H1 (cell line): ENCODE measurements around the gene TIMM10. TPM values are rescaled to one million over a fixed set of nuclear protein-coding genes. Genes with fewer than 3 reads are reported as not detected.

Source experiments
- CTCF ChIA-PET: fragments of 300-600 bp; sonication (Branson Sonifier 250); formaldehyde crosslinking; loops from one replicate; lab custom pipeline; 2021; ENCODE audit not compliant: partially characterized antibody; lab: Charles Lee
- POLR2A ChIA-PET: fragments of 300-600 bp; sonication (Branson Sonifier 250); formaldehyde crosslinking; loops from one replicate; lab custom pipeline; 2021; ENCODE audit warnings: inconsistent platforms; ENCODE audit not compliant: partially characterized antibody; lab: Charles Lee
- DNase-seq, 2 experiments: peaks; one replicate each; pipeline versions ENCODE4 v3.0.0 to v3.0.0-alpha.2; 2010 to 2022; ENCODE audit warnings: low spot score in 2 of 2, low read depth in 1 of 2, mixed read lengths in 1 of 2
- FAIRE-seq: peaks from 2 replicates; lab custom pipeline; 2011; peaks lifted over from hg19 to GRCh38; lab: Jason Lieb, UNC
- H2AFZ ChIP-seq: 2 replicates; pipeline ENCODE4 v1.8.1; 2012; ENCODE audit warnings: low read length, inconsistent platforms
- H2AK5ac ChIP-seq: 2 replicates; pipeline ENCODE4 v1.6.1; 2013; ENCODE audit warnings: low read depth, low read length
- H2BK120ac ChIP-seq: replicated peaks from 2 replicates; pipeline ENCODE3; 2013; ENCODE audit warnings: low read depth, low read length, inconsistent platforms
- H2BK12ac ChIP-seq: 2 replicates; pipeline ENCODE4 v1.6.1; 2013; ENCODE audit warnings: low read depth, low read length
- H2BK15ac ChIP-seq: 2 replicates; pipeline ENCODE4 v1.6.1; 2013; ENCODE audit warnings: low read length
- H2BK20ac ChIP-seq: 2 replicates; pipeline ENCODE4 v1.6.1; 2013; ENCODE audit warnings: low read length
- H2BK5ac ChIP-seq: 2 replicates; pipeline ENCODE4 v1.6.1; 2013; ENCODE audit warnings: low read depth, low read length
- H3K14ac ChIP-seq: 2 replicates; pipeline ENCODE4 v1.6.1; 2013; ENCODE audit warnings: inconsistent platforms; ENCODE audit not compliant: insufficient read length
- H3K18ac ChIP-seq: 2 replicates; pipeline ENCODE4 v1.6.1; 2013; ENCODE audit warnings: low read length; ENCODE audit errors: extremely low read depth
- H3K23ac ChIP-seq: 2 replicates; pipeline ENCODE4 v1.6.1; 2013; ENCODE audit warnings: inconsistent platforms; ENCODE audit not compliant: insufficient read length
- H3K23me2 ChIP-seq: 2 replicates; pipeline ENCODE4 v1.6.1; 2013; ENCODE audit warnings: low read depth, low read length
- H3K27ac ChIP-seq: 2 replicates; pipeline ENCODE4 v1.6.1; 2011; ENCODE audit warnings: low read depth, low read length, inconsistent platforms
- H3K27me3 ChIP-seq, 4 experiments: replicated peaks in 1 of 4; 1 replicate in 1 of 4; 2 replicates in 3 of 4; pipeline versions ENCODE4 v1.6.1 to v1.8.1; 2011 to 2013; ENCODE audit warnings: low read length in 3 of 4, mild to moderate bottlenecking in 3 of 4, inconsistent platforms in 2 of 4, mixed read lengths in 2 of 4, moderate library complexity in 1 of 4; ENCODE audit not compliant: control insufficient read depth in 3 of 4, insufficient read depth in 3 of 4; ENCODE audit errors: extremely low read depth in 1 of 4
- H3K36me3 ChIP-seq, 4 experiments: 2 replicates each; pipeline versions ENCODE4 v1.6.1 to v1.8.1; 2011 to 2013; ENCODE audit warnings: mild to moderate bottlenecking in 4 of 4, low read length in 3 of 4, moderate library complexity in 2 of 4, control low read depth in 1 of 4, inconsistent platforms in 1 of 4; ENCODE audit not compliant: insufficient read depth in 4 of 4, control insufficient read depth in 2 of 4
- H3K4ac ChIP-seq: replicated peaks from 2 replicates; pipeline ENCODE3; 2013; ENCODE audit warnings: low read length, low read depth, mixed read lengths, inconsistent platforms; ENCODE audit not compliant: insufficient read length
- H3K4me1 ChIP-seq, 4 experiments: replicated peaks in 1 of 4; 1 replicate in 1 of 4; 2 replicates in 3 of 4; pipeline versions ENCODE4 v1.6.1 to v1.8.1; 2011 to 2013; ENCODE audit warnings: low read length in 3 of 4, inconsistent platforms in 2 of 4, mixed read lengths in 1 of 4; ENCODE audit not compliant: insufficient read depth in 4 of 4, control insufficient read depth in 3 of 4
- H3K4me2 ChIP-seq, 2 experiments: 2 replicates each; pipeline versions ENCODE4 v1.6.1 to v1.8.1; 2011 to 2013; ENCODE audit warnings: low read depth in 2 of 2, low read length in 2 of 2, control low read depth in 1 of 2, inconsistent platforms in 1 of 2, mild to moderate bottlenecking in 1 of 2; ENCODE audit not compliant: insufficient read depth in 1 of 2
- H3K4me3 ChIP-seq, 4 experiments: fragments of 200-600, 300-600 bp in 1 of 4; sonication (generic), shearing (Covaris generic), sonication (Bioruptor Twin) in 1 of 4; 2 replicates each; pipeline versions ENCODE4 v1.5.1 to v1.8.1; 2011 to 2016; ENCODE audit warnings: low read length in 4 of 4, low read depth in 3 of 4, control low read depth in 2 of 4, inconsistent platforms in 2 of 4, mild to moderate bottlenecking in 2 of 4, mixed read lengths in 1 of 4, moderate library complexity in 1 of 4; ENCODE audit not compliant: insufficient read depth in 2 of 4; ENCODE audit errors: extremely low read depth in 1 of 4
- H3K56ac ChIP-seq: replicated peaks from 2 replicates; pipeline ENCODE3; 2013; ENCODE audit warnings: low read depth, mild to moderate bottlenecking, mixed read lengths, low read length, inconsistent platforms; ENCODE audit not compliant: insufficient read length
- H3K79me1 ChIP-seq: 2 replicates; pipeline ENCODE4 v1.6.1; 2013; ENCODE audit warnings: low read depth, low read length, control low read depth
- H3K79me2 ChIP-seq, 2 experiments: 2 replicates each; pipeline versions ENCODE4 v1.6.1 to v1.8.1; 2012 to 2013; ENCODE audit warnings: low read length in 2 of 2, mild to moderate bottlenecking in 2 of 2, inconsistent platforms in 1 of 2; ENCODE audit not compliant: insufficient read depth in 2 of 2, control insufficient read depth in 1 of 2
- H3K9ac ChIP-seq, 4 experiments: replicated peaks in 1 of 4; 1 replicate in 1 of 4; 2 replicates in 3 of 4; pipeline versions ENCODE4 v1.6.1 to v1.8.1; 2011 to 2013; ENCODE audit warnings: low read depth in 3 of 4, low read length in 3 of 4, control low read depth in 2 of 4, mild to moderate bottlenecking in 2 of 4, moderate library complexity in 2 of 4, inconsistent platforms in 1 of 4; ENCODE audit errors: extremely low read depth in 1 of 4
- H3K9me3 ChIP-seq, 2 experiments: 2 replicates each; pipeline versions ENCODE4 v1.6.1 to v1.8.1; 2012 to 2013; ENCODE audit warnings: mild to moderate bottlenecking in 2 of 2, moderate library complexity in 2 of 2, control low read depth in 1 of 2, inconsistent platforms in 1 of 2, low read depth in 1 of 2, low read length in 1 of 2, mixed read lengths in 1 of 2; ENCODE audit not compliant: insufficient read depth in 2 of 2
- H4K20me1 ChIP-seq, 2 experiments: replicated peaks in 1 of 2; 2 replicates each; pipeline versions ENCODE3 to v1.8.1; 2011 to 2013; ENCODE audit warnings: inconsistent platforms in 2 of 2, low read length in 2 of 2, mild to moderate bottlenecking in 1 of 2; ENCODE audit not compliant: insufficient read depth in 2 of 2, control insufficient read depth in 1 of 2
- H4K5ac ChIP-seq: 2 replicates; pipeline ENCODE4 v1.6.1; 2013; ENCODE audit warnings: low read length, low read depth, mixed read lengths, inconsistent platforms; ENCODE audit not compliant: insufficient read length
- H4K8ac ChIP-seq: 2 replicates; pipeline ENCODE4 v1.8.0; 2013; ENCODE audit warnings: mild to moderate bottlenecking, moderate library complexity, low read length, inconsistent platforms; ENCODE audit not compliant: insufficient read depth; ENCODE audit errors: extremely low read depth
- H4K91ac ChIP-seq: replicated peaks from 2 replicates; pipeline ENCODE3; 2013; ENCODE audit warnings: low read length, mixed read lengths, inconsistent platforms; ENCODE audit not compliant: insufficient read length
- CBX8 ChIP-seq: fragments of 300-800, 300-1000 bp; sonication (generic); IDR thresholded peaks from 2 replicates; pipeline ENCODE4 v1.7.1; 2016; ENCODE audit warnings: low read depth, low read length, borderline replicate concordance
- EZH2 ChIP-seq: fragments of 200-600 bp; sonication (generic); IDR thresholded peaks from 2 replicates; pipeline ENCODE4 v1.7.1; 2012; ENCODE audit warnings: low read depth, mild to moderate bottlenecking, moderate library complexity, low read length, inconsistent platforms; ENCODE audit not compliant: severe bottlenecking
- FOSL1 ChIP-seq: IDR thresholded peaks from 2 replicates; pipeline ENCODE4 v1.6.1; 2011; ENCODE audit warnings: mild to moderate bottlenecking, low read depth, low read length, moderate library complexity; ENCODE audit not compliant: insufficient read depth
- JUND ChIP-seq: IDR thresholded peaks from 2 replicates; pipeline ENCODE4 v1.6.1; 2011; ENCODE audit warnings: mild to moderate bottlenecking, improper control_type of control experiment, low read length
- NANOG ChIP-seq: IDR thresholded peaks from 2 replicates; pipeline ENCODE4 v1.6.1; 2011; ENCODE audit warnings: low read length, low read depth, mild to moderate bottlenecking, inconsistent platforms; ENCODE audit not compliant: insufficient read depth, poor library complexity, severe bottlenecking
- SP1 ChIP-seq: IDR thresholded peaks from 2 replicates; pipeline ENCODE4 v1.6.1; 2011; ENCODE audit warnings: low read depth, low read length
- SP4 ChIP-seq: IDR thresholded peaks from 2 replicates; pipeline ENCODE4 v1.6.1; 2012; ENCODE audit warnings: low read length, inconsistent platforms
- TBP ChIP-seq: IDR thresholded peaks from 2 replicates; pipeline ENCODE4 v1.6.1; 2011; ENCODE audit warnings: low read depth, low read length, improper control_type of control experiment
- WGBS, 2 experiments: shearing (Covaris generic) in 1 of 2; methylation state at CpG; one replicate each; pipeline versions ENCODE4 v1.1.6 to v1.1.7; 2013 to 2015; ENCODE audit warnings: low lambda C conversion rate in 2 of 2, mixed read lengths in 2 of 2, inconsistent platforms in 1 of 2, low coverage in 1 of 2, missing lambda C conversion rate in 1 of 2; ENCODE audit not compliant: insufficient replicate concordance in 2 of 2, insufficient coverage in 1 of 2, insufficient read length in 1 of 2; ENCODE audit errors: extremely low coverage in 1 of 2, missing lambda C conversion rate in 1 of 2; 5-methylcytosine and 5-hydroxymethylcytosine counted together
- polyA plus RNA-seq, 7 experiments: library from polyadenylated mRNA; depleted of rRNA in 3 of 7; stranded (reverse) in 5 of 7; unstranded in 2 of 7; fragments of >200 nt in 5 of 7; fragments of 200-250 nt in 2 of 7; gene quantifications; 1 replicate in 5 of 7; 2 replicates in 1 of 7; 4 replicates in 1 of 7; pipeline versions ENCODE4 v1.2.1 to v1.2.3, GENCODE V29; 2011 to 2013; ENCODE audit warnings: missing spikeins in 2 of 7, mixed read lengths in 2 of 7
- total RNA-seq: library from RNA; stranded (reverse); fragmentation: NEBNext Ultra II Directional; extraction: Animal tissue kit (Norgen Biotek cat#: 25700); gene quantifications from 2 replicates; pipeline ENCODE4 v1.2.1, GENCODE V29; 2021

The TIMM10 gene
- total and polyA plus RNA-seq, 2 of the 8 experiments (the other 6 are each of a cell fraction or from before 2014, with no cell fraction given) = 117 to 227 TPM

GRCh38 chr11:57502376-57502775, 28.2 kb downstream of the TIMM10 start:
- Histone ChIP-seq H2BK5ac (no peak overlapping the region), H3K56ac (no peak overlapping the region), H3K36me3 (no peaks in the 10 kb centered on the region; a peak in 1 of 8 replicates), H3K18ac (no peak overlapping the region), H3K9ac (no peak overlapping the region), H2BK20ac (no peak overlapping the region), H3K9me3 (no peaks in the 10 kb centered on the region), H3K4ac (no peak overlapping the region), H3K79me2 (peaks cover 0 to 9% of the 10 kb centered on the region in 2 experiments; a peak in 2 of 4 replicates), H2AK5ac (no peak overlapping the region), H3K27ac (no peak overlapping the region; the same call in 1 of the 2 replicates), H3K4me2 (no peak overlapping the region), H3K4me1 (peaks cover 7 to 18% (median 14%) of the 10 kb centered on the region in 4 experiments), H4K8ac (no peak overlapping the region), H3K14ac (no peak overlapping the region), H3K23ac (no peak overlapping the region), H4K5ac (no peak overlapping the region), H4K91ac (no peak overlapping the region), H2BK120ac (no peak overlapping the region), H3K79me1 (peaks cover 2% of the 10 kb centered on the region; the same call in 1 of the 2 replicates), H3K4me3 (no peak overlapping the region), H3K23me2 (peaks cover 2% of the 10 kb centered on the region; the same call in 1 of the 2 replicates), H2AFZ (no peak overlapping the region), H2BK15ac (0 out of 2 replicates have a peak overlapping the region, but pooled peaks have one; percentile 53), H3K27me3 (no peaks in the 10 kb centered on the region), H2BK12ac (no peak overlapping the region), H4K20me1 (peaks cover 0 to 2% of the 10 kb centered on the region in 2 experiments)
- DNase-seq (no peak), FAIRE-seq (no peak)
- CTCF ChIA-PET = interaction anchor here (0.7 to 33.7 kb wide), 14 partner anchors 8 to 273 kb away, joined by 3 to 1146 read pairs (median 5); partner anchors contain the start of genes PRG3, RTN4RL2, SLC43A1 and SMTNL1
- TF ChIP-seq EZH2 (no peak), FOSL1 (no peak), NANOG (no peak), JUND (no peak), TBP (no peak), SP1 (no peak), CBX8 (no peak), SP4 (no peak)
- POLR2A ChIA-PET = interaction anchor here (0.7 to 4.3 kb wide), 8 partner anchors 9 to 139 kb away, joined by 3 to 66 read pairs (median 4); partner anchors contain the start of genes SLC43A1 and UBE2L6
- 86% methylated on average over 1 of the region's 3 CpGs; no CpG with 5 or more reads in 1 of the 2 experiments for WGBS, 2 experiments
